Lung (tissue), 12 donors: Measurements from ENCODE around the gene TTLL10. TPM values are rescaled to one million over a fixed set of nuclear protein-coding genes. Genes with fewer than 3 reads are reported as not detected.

Experiments
- ATAC-seq: fragments of 200-7000 bp; cut with Tn5 transposase; one replicate; pipeline ENCODE4 v1.9.1; 2020; ENCODE audit warnings: moderate number of reproducible peaks; ENCODE audit not compliant: insufficient read depth, low FRiP score
- DNase-seq, 3 donors: peaks; one replicate each; pipeline ENCODE4 v3.0.0-alpha.2; 2013 to 2017
- H3K27ac ChIP-seq, 2 donors: one replicate each; pipeline ENCODE4 v1.5.1; 2013; ENCODE audit warnings: mild to moderate bottlenecking in 2 of 2, moderate library complexity in 2 of 2, control low read depth in 1 of 2, inconsistent platforms in 1 of 2, low read depth in 1 of 2, low read length in 1 of 2
- H3K27me3 ChIP-seq, 3 donors: one replicate each; pipeline ENCODE4 v1.5.1; 2013; ENCODE audit warnings: low read length in 2 of 3; ENCODE audit not compliant: control insufficient read depth in 3 of 3, insufficient read depth in 3 of 3
- H3K36me3 ChIP-seq, 4 donors: one replicate each; pipeline ENCODE4 v1.5.1; 2013; ENCODE audit warnings: low read length in 4 of 4, mild to moderate bottlenecking in 1 of 4, moderate library complexity in 1 of 4; ENCODE audit not compliant: control insufficient read depth in 4 of 4, insufficient read depth in 4 of 4
- H3K4me1 ChIP-seq, 5 donors: one replicate each; pipeline ENCODE4 v1.5.1; 2013; ENCODE audit warnings: low read length in 5 of 5, mild to moderate bottlenecking in 2 of 5, moderate library complexity in 1 of 5; ENCODE audit not compliant: control insufficient read depth in 5 of 5, insufficient read depth in 5 of 5
- H3K4me3 ChIP-seq: one replicate; pipeline ENCODE4 v1.5.1; 2013; ENCODE audit warnings: mild to moderate bottlenecking, control low read depth, moderate library complexity
- H3K9ac ChIP-seq, 2 donors: one replicate each; pipeline ENCODE4 v1.5.1; 2013; ENCODE audit warnings: low read length in 2 of 2, control low read depth in 1 of 2; ENCODE audit not compliant: insufficient read depth in 1 of 2
- H3K9me3 ChIP-seq, 4 donors: one replicate each; pipeline ENCODE4 v1.5.1; 2013; ENCODE audit warnings: low read length in 3 of 4, mild to moderate bottlenecking in 1 of 4, moderate library complexity in 1 of 4; ENCODE audit not compliant: control insufficient read depth in 4 of 4, insufficient read depth in 3 of 4
- WGBS, 2 donors: extraction: QIAGEN DNeasy Blood & Tissue Kit; methylation state at CpG; one replicate each; pipeline ENCODE4 v1.1.7; 2013; 5-methylcytosine and 5-hydroxymethylcytosine counted together
- polyA plus RNA-seq, 2 donors: library from polyadenylated mRNA; stranded (reverse); fragments of 200-250 nt; gene quantifications; one replicate each; pipeline ENCODE4 v1.2.1, GENCODE V29; 2013
- total RNA-seq, 2 donors: library from RNA; depleted of rRNA in 1 of 2; stranded (reverse); fragments of >200 nt in 1 of 2; gene quantifications; one replicate each; pipeline ENCODE4 v1.2.1, GENCODE V29; 2014 to 2021
- TF ChIP-seq, protein P1 (sequence below): IDR thresholded peaks from 2 replicates; pipeline ENCODE4 v1.5.1; 2012; ENCODE audit warnings: mild to moderate bottlenecking; ENCODE audit errors: control extremely low read depth, extremely low read depth
- donor health status: control.
- donor health status: control.
- donor health status: Bipolar disorder and iron deficiency.
- donor health status: healthy.
- donor health status: DM: yes; HTN: yes; CAD: no.

Gene TTLL10
- total and polyA plus RNA-seq, 4 donors, result 3.7 to 19.7 (median 4.5) TPM

DNA sequence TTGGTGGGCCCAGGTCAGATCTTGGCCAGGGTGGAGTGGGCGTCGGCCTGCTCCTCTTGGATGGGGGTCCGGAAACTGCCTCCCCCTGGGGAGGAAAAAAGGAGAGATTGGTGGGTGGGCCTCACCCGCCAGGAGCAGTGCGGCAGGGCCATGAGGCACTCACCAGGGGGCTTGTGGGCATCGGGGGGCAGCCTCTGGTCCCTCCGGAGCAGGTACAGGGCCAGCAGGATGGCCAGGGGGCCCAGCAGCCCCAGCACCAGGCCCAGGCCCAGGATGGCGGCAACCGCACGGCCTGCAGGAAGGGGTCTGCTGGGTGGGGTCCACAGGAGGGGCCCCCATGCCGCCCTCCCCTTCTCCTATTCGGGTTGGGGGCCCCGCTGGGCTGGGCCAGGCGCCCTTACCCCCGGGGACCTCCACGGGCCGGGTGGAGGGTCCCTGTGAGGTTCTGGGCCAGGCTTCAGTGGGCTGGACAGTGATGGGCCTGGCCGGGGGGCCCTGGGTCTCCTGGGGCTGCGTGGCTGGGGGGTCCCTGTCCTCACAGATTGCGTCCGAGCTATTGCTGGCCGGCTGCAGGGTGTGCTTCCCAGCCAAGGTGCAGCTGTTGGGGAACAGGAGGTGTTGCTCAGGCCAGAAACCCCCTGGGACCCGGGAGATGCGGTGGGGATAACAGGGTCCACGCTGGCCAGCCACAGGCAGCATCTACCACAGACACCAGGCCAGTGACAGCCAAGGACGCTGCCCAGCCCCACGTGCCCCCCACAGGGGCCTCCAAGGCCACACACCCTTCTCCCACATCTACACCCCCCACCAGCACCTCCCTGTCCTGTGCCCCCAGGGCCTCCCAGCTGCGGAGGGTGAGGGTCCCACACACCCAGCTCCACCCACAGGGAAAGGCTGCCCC lies 38.1 kb downstream of the TTLL10 start:
- DNase-seq, result peak in 1 of 3 donors; percentile 6
- TF ChIP-seq, protein P1, sequence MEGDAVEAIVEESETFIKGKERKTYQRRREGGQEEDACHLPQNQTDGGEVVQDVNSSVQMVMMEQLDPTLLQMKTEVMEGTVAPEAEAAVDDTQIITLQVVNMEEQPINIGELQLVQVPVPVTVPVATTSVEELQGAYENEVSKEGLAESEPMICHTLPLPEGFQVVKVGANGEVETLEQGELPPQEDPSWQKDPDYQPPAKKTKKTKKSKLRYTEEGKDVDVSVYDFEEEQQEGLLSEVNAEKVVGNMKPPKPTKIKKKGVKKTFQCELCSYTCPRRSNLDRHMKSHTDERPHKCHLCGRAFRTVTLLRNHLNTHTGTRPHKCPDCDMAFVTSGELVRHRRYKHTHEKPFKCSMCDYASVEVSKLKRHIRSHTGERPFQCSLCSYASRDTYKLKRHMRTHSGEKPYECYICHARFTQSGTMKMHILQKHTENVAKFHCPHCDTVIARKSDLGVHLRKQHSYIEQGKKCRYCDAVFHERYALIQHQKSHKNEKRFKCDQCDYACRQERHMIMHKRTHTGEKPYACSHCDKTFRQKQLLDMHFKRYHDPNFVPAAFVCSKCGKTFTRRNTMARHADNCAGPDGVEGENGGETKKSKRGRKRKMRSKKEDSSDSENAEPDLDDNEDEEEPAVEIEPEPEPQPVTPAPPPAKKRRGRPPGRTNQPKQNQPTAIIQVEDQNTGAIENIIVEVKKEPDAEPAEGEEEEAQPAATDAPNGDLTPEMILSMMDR, result no peak
- no peak for ATAC-seq
- Histone ChIP-seq H3K36me3 (peaks cover 0 to 12% (median 1%) of the 10 kb centered on the region in 4 donors), H3K9ac (no peak overlapping the region), H3K27me3 (peaks cover 3 to 12% (median 4%) of the 10 kb centered on the region in 3 donors), H3K9me3 (no peaks in the 10 kb centered on the region), H3K4me3 (peak overlapping the region; percentile 6), H3K27ac (no peak overlapping the region), H3K4me1 (peaks cover 0 to 33% (median 0%) of the 10 kb centered on the region in 5 donors)
- 89 to 90% methylated on average over 25 to 28 of the region's 28 CpGs for WGBS, 2 donors

DNA sequence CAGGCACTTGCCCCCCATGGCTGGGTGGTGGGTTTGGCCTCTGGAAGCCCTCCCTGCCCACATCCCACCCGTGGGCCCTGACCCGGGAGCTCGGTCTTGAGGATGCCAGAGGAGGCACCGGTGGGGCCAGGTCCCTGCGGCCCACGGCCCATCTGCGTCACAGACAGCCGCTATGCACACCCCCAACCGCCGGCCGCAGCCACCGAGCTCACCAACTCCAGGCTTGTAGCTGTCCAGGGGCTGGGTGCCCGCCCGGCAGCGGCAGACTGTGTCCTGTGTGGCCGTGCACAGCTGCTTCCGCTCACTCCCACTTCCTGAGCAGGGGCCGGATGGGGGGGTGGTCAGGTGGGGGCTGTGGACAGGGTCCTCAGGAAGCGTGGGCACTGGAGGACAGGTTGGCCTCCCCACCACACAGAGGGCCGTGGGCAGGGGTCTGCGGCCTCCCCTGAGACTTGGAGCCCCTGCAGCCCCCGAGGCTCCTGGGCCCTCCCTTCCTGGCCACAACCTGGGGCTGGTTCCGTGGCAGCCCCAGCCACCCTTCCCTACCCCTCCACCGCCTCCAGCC lies 39.2 kb downstream of the TTLL10 start:
- WGBS, 2 donors, result 18 to 32% methylated on average over 18 to 24 of the region's 24 CpGs
- H3K4me3 ChIP-seq, result peak overlapping the region; percentile 52
- peaks cover 0 to 33% (median 0%) of the 10 kb centered on the region in 5 donors for H3K4me1 ChIP-seq
- no peak for ATAC-seq
- H3K9me3 ChIP-seq, result no peaks in the 10 kb centered on the region
- H3K36me3 ChIP-seq, result peaks cover 0 to 23% (median 5%) of the 10 kb centered on the region in 4 donors
- peak; percentile 49 to 65 (median 57) for DNase-seq
- H3K27me3 ChIP-seq, result peaks cover 0 to 7% (median 0%) of the 10 kb centered on the region in 3 donors
- TF ChIP-seq, protein P1, result no peak
- peak overlapping the region; percentile 51 to 69 for H3K27ac ChIP-seq
- no peak overlapping the region for H3K9ac ChIP-seq

DNA sequence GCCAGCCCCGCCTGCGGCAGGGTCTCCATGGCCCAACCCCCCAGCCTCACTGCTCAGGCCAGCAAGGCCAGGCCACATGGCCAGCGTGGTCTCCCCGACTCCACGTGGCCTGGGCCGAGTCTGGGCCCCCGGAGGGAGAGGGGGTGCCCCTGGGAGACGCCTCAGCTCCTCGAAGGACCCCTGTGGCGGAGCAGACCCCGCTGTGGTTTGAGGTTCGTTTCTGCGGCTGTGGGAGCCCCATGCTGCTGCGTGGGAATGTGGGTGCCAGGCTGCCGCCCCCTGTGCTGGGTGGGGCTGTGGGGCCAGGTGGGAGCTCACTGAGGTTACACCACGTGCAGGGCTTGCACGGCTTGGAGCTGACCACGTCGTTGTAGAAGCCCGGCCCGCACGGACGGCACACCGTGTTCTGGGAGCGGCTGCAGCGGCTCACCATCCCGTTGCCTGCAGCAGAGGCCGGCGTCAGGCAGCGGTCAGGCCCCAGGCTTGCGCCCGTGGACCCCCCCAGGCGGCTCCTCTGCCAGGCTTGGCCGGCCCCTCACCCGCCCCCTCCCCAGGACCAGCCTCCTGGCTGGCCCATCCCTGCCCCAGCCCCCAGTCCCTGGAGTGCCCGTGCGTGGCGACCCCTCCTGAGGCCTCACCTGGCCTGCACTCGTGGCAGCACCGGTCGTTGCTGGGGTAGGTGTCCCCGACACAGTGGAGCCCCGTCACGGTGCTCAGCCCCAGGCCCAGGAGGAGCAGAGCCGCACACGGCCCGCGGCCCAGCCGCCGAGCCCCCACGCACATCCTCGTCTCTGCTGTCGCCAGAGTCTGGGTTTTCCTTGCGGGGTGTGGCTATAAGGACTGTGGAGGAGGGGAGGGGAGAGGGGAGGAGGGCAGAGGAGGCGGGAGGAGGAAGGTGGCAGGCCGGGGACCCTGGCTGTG lies 39.9 kb downstream of the TTLL10 start, which contains the start of gene TNFRSF4:
TSS of gene TNFRSF4 (minus strand) at position 809 of the 921 bp plus-strand sequence. CDS start at position 783, 26 bp downstream.
- Histone ChIP-seq H3K27me3 (peaks cover 0 to 2% (median 0%) of the 10 kb centered on the region in 3 donors), H3K9ac (no peak within 1 kb of the TSS), H3K9me3 (peaks cover 0 to 2% (median 0%) of the 10 kb centered on the region in 4 donors), H3K4me3 (peak within 1 kb of the TSS; percentile 33), H3K4me1 (peaks cover 0 to 29% (median 0%) of the 10 kb centered on the region in 5 donors), H3K36me3 (peaks cover 5 to 30% (median 8%) of the 10 kb centered on the region in 4 donors), H3K27ac (peak within 1 kb of the TSS; percentile 51 to 69)
- ATAC-seq (no peak), DNase-seq (no peak)
- TF ChIP-seq, protein P1, result no peak
- WGBS, 2 donors, result 28 to 37% methylated on average over 43 to 56 of the region's 56 CpGs
